ENCODE data around the gene TAAR8.
"Not testable (repeated sequence)": the region's sequence is repeated elsewhere in the genome, so short reads cannot be mapped to it uniquely, and the experiment has no call there.

The TAAR8 gene

GRCh38 chr6:132544826-132545225 is 7.6 kb upstream of the TAAR8 start:
- DNase-seq (ENCODE audit: low read depth): no peak

DNA sequence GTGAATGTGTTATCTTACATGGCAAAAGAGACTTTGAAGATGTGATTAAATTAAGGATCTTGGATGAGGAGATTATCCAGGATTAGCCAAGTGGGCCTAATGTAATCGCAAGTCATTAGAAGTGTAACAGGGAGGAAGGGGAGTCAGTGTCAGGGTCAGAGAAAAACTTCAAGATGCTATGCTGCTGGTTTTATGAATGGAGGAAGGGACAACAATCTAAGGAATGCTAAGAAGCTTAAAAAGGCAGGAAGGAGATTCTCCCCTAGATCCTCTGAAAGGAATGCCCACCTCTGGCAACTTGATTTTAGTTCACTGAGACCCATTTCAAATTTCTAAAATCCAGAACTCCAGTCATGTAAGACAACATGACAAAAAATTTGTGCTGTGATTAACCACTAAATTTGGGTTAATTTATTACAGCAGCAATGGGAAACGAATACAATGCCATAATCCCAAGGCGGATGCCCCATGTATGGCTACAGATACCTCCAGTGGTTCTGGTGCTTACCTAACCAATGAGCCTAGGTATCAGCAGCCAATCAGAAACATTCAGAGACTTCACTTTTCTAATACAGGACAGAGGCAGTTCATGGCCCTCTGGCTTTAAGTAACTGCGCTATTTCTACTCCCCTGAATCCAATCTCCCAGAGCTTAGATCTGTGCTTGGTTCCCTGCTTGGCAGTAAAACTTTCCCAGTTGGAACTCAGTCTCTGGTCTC is 3.6 kb upstream of the TAAR8 start:
- no peak for DNase-seq (ENCODE audit: low read depth)

DNA sequence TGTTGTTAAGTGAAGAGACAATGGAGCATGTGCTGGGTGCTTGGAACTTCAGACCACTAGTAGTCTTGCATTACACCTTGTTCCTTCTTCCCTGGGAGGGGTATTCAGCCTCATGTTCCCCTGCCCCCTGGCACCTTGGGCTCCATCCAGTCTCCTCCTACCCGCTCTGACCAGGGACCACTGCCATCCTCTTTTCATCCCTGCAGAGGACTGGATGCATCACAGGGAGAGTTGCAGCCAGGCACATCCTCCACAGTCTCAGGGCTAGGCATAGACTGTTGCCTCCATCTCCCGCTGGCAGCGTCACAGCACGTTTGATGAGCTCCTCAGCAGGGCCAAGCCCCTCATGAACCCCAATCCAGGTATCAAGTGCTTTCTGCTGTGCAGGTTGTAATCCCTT is 1.3 kb upstream of the TAAR8 start:
- DNase-seq (ENCODE audit: low read depth): no peak

GRCh38 chr6:132560087-132560486 is 7.6 kb downstream of the TAAR8 start:
- not testable (repeated sequence) for DNase-seq (ENCODE audit: low read depth)

DNA sequence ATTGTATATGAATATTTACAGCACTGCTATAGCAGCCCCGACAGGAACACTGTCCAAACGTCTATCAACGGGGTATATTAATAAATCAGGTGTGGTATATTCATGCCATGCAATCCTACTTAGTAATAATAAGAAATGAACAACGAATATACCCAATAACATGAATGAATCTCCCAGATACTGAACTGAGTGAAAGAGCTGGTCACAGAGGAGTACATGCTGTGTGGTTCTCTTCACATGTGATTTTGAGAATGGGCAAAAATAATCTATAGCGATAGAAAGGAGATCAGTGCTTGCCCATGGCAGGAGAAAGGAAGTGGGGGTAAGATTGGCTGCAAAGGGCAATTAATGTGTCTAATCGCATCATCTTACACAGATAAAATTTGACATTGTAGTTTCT is 13.9 kb downstream of the TAAR8 start:
- DNase-seq (ENCODE audit: low read depth): no peak

DNA sequence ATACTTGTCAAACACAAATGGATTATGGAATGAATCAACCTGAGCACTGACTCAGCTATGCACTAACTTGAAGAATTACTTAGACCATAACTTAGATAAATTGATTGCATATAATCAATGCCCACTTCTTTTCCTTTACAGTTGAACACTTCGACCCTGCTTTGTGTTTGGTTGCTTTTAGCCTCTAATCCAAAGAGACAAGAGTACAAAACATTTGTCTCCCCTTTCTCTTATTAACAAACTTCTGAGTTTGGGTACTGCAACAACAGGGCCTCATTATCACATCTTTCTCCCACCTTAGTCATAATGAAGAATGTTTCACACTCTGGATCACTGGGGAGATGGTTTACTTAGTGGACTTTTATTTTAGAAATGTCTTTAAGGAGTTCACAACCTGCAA is 15.1 kb downstream of the TAAR8 start:
- DNase-seq (ENCODE audit: low read depth): no peak

DNA sequence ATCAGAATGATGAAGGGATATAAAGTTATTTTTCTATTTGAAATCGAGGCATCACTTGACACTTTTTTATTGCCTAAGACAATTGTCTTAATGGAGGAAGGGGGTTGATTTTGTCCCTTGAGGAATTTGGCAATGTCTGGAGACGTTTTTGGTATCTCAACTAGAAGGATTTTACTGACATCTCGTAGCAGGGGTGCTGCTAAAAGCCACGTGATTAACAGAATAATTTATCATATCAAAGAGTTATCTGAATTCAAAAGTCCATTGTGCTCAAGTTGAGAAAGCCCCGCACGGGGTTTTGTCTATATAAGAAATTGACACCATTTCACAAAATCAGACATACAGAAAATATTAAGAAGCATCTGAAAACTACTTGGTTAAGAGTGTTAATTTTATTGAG is 16.1 kb downstream of the TAAR8 start:
- DNase-seq (ENCODE audit: low read depth): no peak

DNA sequence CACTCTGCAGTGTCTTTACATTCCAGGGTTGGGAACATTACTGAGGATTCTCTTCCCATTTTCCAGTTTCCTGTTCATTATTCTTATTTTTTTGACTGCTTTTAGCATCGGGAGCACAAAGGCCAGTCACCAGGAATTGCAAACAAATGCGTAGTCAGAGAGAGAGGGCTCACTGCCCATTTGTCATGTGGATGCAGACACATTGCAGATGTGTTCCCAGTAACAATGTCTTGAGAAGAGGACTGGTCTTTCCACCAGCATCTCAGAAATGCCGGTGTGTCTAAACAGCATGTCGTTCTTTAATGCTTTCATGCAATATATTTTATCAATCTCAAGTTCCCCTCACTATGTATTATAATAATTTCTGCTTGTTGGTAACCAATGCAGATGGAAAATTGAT is 16.7 kb downstream of the TAAR8 start:
- no peak for DNase-seq (ENCODE audit: low read depth)

- DNase-seq (ENCODE audit: low read depth): no peak
Measured at GRCh38 chr6:132570221-132570777, 17.8 kb downstream of the TAAR8 start, which contains the start of gene TAAR6. Gene TAAR6 (plus strand): TSS chr6:132570322. CDS start chr6:132570322, 0 bp downstream.

- DNase-seq (ENCODE audit: low read depth): no peak
Measured at GRCh38 chr6:132571774-132572173, 19.3 kb downstream of the TAAR8 start.

DNA sequence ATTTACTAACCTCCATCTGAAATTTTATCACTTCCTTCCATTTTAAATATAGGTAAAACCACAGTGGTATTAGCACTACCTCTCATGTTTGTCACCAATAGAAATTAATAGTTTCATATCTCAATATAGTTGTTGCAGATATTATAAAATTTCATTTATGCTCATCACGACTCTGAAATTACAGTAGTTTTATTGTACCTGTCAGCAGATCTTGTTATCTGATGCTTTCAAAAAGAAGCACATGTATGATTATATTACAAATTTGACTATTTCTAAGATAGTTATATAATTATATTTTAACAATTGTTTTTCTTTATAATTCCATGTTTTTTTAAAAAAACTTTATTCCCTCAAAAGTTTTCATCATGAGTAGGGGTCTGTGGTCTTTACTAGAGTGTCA is 32.2 kb downstream of the TAAR8 start:
- no peak for DNase-seq (ENCODE audit: low read depth)

DNA sequence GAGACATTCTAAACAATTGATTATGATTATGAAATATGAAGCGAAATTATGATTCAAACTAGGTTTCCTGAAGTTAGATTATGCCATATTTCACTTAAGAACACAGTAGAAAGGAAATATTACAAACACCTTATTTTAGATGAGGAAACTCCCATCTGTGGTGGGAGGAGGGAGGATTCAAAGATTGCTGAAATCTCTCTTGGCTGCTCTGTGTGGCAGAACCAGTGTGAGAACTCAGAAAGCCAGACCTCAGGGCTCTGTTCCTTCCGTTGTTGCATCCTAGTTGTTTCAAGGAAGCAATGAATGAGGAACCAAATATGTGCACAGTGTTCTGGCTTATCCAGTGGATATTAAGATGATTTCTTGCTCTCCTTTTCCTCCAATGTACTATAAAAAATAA is 35.0 kb downstream of the TAAR8 start:
- no peak for DNase-seq (ENCODE audit: low read depth)

GRCh38 chr6:132589454-132589853 is 37.0 kb downstream of the TAAR8 start, which contains the start of gene TAAR5:
Gene TAAR5 (minus strand): TSS chr6:132589741. CDS start chr6:132589686, 55 bp downstream.
- DNase-seq (ENCODE audit: low read depth): no peak

DNA sequence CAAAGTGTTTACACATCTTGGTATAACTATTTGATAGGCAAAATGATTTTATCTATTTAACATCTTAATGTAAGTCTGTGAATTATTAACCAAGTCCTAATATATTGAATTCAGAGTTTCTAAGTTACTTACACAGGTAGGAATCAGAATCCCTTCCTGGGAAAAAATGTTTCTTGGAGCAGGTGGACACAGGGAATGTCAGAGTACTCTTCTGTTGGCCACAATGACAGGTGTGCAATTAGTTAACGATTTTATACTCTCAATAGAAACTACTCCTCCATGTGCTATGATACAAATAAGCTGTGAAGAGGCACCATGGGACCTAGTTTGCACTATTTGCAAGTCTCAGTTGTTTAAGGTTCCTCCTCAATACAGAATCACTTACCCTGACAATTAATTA is 37.9 kb downstream of the TAAR8 start:
- DNase-seq (ENCODE audit: low read depth): no peak

- DNase-seq (ENCODE audit: low read depth): no peak
Measured at GRCh38 chr6:132592855-132593254, 40.4 kb downstream of the TAAR8 start.

- DNase-seq (ENCODE audit: low read depth): no peak
Measured at GRCh38 chr6:132596201-132596600, 43.7 kb downstream of the TAAR8 start.

DNA sequence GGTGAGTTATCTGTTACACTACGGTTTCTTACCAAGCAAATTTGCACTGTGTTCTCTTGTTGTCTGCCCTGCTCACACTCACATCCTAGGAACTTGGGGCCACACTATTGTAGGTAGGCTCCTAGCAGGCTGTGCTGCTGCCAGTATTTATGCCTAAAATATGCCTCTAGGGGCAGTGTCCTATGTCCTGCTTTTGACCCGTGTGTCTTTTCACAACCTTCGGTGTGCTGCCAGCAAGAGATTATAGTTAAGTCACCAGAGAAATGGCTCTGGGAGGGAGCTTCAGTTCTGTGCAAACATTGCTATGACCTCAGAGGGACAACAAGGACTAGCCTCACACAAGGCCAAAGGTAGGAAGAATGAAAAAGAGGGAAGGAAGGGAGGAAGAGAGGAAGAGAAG is 46.0 kb downstream of the TAAR8 start:
- DNase-seq (ENCODE audit: low read depth): no peak

DNA sequence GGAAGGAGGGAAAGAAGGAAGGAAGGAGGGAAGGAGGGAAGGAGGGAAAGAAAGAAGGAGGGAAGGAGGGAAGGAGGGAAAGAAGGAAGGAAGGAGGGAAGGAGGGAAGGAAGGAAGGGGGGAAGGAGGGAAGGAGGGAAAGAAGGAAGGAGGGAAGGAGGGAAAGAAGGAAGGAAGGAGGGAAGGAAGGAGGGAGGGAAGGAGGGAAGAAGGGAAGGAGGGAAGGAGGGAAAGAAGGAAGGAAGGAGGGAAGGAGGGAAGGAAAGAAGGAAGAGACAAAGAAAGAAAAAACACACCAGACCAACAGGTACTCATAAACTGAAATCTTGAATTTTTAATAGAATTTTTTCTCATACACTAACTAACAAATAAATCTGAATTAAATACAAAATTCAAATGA is 48.4 kb downstream of the TAAR8 start:
- DNase-seq (ENCODE audit: low read depth): not testable (repeated sequence)

Data from HS-5 (cell line).